Measurements from ENCODE around the gene FBL.
"Not testable (repeated sequence)": the region's sequence is repeated elsewhere in the genome, so short reads cannot be mapped to it uniquely, and the experiment has no call there.

DNA sequence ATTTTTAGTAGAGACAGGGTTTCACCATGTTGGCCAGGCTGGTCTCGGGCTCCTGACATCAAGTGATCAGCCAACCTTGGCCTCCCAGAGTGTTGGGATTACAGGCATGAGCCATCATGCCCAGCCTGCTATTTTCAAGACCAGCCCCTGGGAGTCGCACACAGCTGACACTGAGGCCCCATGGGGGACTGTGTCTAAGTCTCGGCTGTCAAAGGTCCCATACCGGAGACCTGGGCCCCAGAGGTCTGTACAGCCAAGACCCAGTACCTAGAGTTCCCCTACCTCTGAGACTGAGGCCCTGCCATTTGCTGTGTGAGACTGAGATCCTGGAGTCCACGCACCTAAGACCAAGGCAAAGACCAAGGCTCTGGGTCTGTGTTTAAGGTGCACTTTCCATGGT is 34.1 kb upstream of the FBL start:
- TF ChIP-seq POLR2AphosphoS5, POLR2A (IDR thresholded peaks at IDR 0.05): not testable (repeated sequence)
